Stimulated activated CD8-positive, alpha-beta memory T cell treated with anti-CD3 and anti-CD28 coated beads, Interleukin-7, amount 100 ng/mL, for 4 hours (primary cell): ENCODE data around the gene UMODL1.

Source experiments
- DNase-seq, 2 donors: peaks; one replicate each; pipeline ENCODE4 v3.0.0-alpha.2; 2020; ENCODE audit warnings: low read depth in 2 of 2

UMODL1 gene, protein sequence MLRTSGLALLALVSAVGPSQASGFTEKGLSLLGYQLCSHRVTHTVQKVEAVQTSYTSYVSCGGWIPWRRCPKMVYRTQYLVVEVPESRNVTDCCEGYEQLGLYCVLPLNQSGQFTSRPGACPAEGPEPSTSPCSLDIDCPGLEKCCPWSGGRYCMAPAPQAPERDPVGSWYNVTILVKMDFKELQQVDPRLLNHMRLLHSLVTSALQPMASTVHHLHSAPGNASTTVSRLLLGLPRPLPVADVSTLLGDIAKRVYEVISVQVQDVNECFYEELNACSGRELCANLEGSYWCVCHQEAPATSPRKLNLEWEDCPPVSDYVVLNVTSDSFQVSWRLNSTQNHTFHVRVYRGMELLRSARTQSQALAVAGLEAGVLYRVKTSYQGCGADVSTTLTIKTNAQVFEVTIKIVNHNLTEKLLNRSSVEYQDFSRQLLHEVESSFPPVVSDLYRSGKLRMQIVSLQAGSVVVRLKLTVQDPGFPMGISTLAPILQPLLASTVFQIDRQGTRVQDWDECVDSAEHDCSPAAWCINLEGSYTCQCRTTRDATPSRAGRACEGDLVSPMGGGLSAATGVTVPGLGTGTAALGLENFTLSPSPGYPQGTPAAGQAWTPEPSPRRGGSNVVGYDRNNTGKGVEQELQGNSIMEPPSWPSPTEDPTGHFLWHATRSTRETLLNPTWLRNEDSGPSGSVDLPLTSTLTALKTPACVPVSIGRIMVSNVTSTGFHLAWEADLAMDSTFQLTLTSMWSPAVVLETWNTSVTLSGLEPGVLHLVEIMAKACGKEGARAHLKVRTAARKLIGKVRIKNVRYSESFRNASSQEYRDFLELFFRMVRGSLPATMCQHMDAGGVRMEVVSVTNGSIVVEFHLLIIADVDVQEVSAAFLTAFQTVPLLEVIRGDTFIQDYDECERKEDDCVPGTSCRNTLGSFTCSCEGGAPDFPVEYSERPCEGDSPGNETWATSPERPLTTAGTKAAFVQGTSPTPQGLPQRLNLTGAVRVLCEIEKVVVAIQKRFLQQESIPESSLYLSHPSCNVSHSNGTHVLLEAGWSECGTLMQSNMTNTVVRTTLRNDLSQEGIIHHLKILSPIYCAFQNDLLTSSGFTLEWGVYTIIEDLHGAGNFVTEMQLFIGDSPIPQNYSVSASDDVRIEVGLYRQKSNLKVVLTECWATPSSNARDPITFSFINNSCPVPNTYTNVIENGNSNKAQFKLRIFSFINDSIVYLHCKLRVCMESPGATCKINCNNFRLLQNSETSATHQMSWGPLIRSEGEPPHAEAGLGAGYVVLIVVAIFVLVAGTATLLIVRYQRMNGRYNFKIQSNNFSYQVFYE

GRCh38 chr21:42071146-42071737 lies at the start of gene UMODL1:
Gene UMODL1, plus strand, starts transcription at chr21:42071317. Its CDS starts 0 bp downstream, at chr21:42071317.
- DNase-seq = no peak

- no peak for DNase-seq
Observed at GRCh38 chr21:42021371-42022090, 49.6 kb upstream of the UMODL1 start.

DNA sequence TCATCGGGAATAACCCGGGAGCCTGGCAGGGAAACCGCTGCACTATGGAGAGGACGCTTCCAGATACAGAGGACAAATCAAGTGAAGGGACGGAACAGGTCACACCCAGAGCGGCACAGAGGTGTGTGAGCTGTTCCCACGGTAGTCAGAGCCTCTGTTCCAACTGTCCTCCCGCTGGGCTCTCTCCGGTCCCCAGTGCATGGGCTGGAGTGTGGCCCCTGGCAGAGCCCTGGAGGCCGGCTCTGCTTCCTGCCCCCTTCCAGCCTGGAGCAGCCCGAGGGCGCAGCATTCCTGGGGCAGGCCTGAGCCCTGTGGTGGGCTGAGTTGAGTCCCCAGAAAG lies 49.1 kb upstream of the UMODL1 start:
- no peak for DNase-seq

- DNase-seq = no peak
Observed at GRCh38 chr21:42022906-42023305, 48.2 kb upstream of the UMODL1 start.

- no peak for DNase-seq
Observed at GRCh38 chr21:42025376-42026081, 45.6 kb upstream of the UMODL1 start.

DNA sequence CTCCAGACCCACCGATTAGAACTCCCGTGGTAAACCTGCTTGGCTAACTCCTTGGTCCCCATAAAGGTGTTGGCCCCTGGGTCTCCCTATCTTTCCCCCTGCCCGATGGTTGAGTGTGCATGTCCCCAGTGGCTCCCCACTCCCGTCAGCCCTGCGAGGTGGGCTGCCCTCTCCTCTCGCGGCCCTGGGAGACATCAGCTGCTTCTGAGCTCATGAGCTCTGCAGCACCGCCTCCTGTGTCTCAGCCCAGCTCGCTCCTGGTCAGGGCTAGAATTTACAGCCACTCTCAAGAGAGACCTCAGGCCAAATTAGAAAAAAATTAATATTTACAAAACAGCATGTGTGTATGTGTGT lies 45.1 kb upstream of the UMODL1 start:
- no peak for DNase-seq

- DNase-seq = no peak
Observed at GRCh38 chr21:42027085-42027821, 43.9 kb upstream of the UMODL1 start.

- DNase-seq = no peak
Observed at GRCh38 chr21:42027822-42028765, 43.0 kb upstream of the UMODL1 start.

- DNase-seq = no peak
Observed at GRCh38 chr21:42028766-42029425, 42.2 kb upstream of the UMODL1 start.

GRCh38 chr21:42030311-42030710 lies 40.8 kb upstream of the UMODL1 start:
- no peak for DNase-seq

DNA sequence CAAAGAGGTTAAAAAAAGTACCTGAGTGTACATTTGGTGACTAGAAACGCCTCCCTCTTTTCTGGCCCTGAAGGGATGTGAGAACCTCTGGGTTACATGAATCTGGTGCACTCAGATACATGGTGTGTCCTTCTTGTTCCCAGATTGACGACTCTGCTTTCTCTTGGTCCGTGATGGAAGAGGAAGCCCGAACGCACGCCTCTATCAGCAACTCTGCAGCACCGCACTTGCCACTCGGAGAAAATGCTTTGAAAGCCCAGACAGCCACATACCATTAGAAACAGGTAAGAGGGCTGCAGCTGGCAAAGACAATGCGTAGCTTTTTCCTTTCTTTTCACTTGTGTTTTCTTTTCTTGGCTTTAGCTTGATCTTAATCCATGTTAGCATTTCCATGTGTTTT lies 39.9 kb upstream of the UMODL1 start:
- no peak for DNase-seq

- DNase-seq = no peak
Observed at GRCh38 chr21:42031816-42032215, 39.3 kb upstream of the UMODL1 start.

DNA sequence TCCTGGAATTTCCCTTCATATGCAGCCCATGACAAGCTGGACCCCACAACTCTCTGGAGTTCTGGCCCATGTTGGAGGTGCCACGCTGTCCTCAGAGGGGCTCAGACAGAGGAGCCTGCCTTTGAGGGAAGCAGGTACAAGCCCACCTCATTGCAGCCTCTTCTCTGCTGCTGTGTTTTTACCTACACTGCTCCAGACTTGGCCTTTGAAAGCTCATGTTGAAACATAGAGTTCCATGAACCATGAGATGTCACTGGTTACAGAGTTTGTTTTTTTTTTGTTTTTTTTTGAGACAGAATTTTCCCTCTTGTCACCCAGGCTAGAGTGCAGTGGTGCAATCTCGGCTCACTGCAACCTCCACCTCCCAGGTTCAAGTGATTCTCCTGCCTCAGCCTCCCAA lies 38.9 kb upstream of the UMODL1 start:
- no peak for DNase-seq

- no peak for DNase-seq
Observed at GRCh38 chr21:42032968-42033367, 38.1 kb upstream of the UMODL1 start.

DNA sequence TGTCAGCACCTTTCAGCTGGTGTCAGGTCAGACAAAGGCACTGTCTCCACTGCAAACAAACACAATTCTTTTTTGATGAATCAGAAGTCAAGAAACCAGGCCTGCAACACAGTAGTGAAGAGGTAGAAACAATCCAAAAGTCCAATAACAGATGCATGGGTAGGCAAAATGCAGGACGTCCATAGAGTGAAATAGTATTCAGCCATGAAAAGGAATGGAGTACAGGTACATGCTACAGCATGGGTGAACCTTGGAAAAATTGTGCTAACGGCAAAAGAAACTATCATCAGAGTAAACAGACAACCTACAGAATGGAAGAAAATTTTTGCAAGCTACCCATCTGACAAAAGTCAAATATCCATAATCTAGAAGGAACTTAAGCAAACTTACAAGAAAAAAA lies 34.8 kb upstream of the UMODL1 start:
- no peak for DNase-seq

DNA sequence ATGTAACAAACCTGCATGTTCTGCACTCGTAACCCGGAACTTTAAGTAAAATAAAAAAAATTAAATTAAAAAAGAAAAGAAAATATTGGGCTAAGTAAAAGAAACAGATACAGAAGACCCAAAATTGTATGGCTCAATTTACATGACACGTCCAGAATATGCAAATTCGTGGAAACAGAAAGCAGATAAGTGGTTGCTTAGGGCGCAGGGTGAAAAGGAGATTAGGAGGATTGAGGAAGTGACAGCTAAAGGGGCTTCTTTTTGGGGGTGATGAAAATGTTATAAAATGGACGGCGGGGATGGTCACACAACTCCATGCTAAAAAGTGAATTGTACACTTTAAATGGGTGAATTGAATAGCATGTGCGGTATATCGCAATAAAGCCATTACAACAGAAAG lies 33.6 kb upstream of the UMODL1 start:
- DNase-seq = no peak

GRCh38 chr21:42037943-42038342 lies 33.2 kb upstream of the UMODL1 start:
- no peak for DNase-seq

GRCh38 chr21:42038393-42038792 lies 32.7 kb upstream of the UMODL1 start:
- no peak for DNase-seq
